K562 (cell line): ENCODE data around the gene ASPHD1. TPM values are rescaled to one million over a fixed set of nuclear protein-coding genes. Genes with fewer than 3 reads are reported as not detected.

Experiments used
- ARNT ChIP-seq, 2 experiments: fragments of 450-650 bp; IDR thresholded peaks; 2 replicates each; pipeline ENCODE4 v1.6.1; 2016; ENCODE audit warnings: mild to moderate bottlenecking in 1 of 2
- CEBPG ChIP-seq, 3 experiments: fragments of 200-800 bp in 1 of 3; sonication (Bioruptor generic) in 1 of 3; sonication (generic) in 1 of 3; formaldehyde crosslinking in 1 of 3; IDR thresholded peaks in 2 of 3; conservative IDR thresholded peaks in 1 of 3; 2 replicates each; pipeline versions ENCODE4 v1.6.1 to v1.8.0; 2016 to 2022; ENCODE audit warnings: missing compliant biosample characterization in 2 of 3, missing genetic modification characterization in 2 of 3, mild to moderate bottlenecking in 1 of 3, missing genetic modification reagents in 1 of 3
- GABPA ChIP-seq: fragments of 200-800 bp; sonication (Bioruptor generic); conservative IDR thresholded peaks from 2 replicates; pipeline ENCODE4 v1.6.1; 2016; ENCODE audit warnings: low read depth, missing genetic modification characterization, missing compliant biosample characterization
- HMG20B ChIP-seq: fragments of 250-450 bp; sonication (Bioruptor Pico); IDR thresholded peaks from 2 replicates; pipeline ENCODE4 v1.5.0; 2021; ENCODE audit warnings: mild to moderate bottlenecking
- MAFK ChIP-seq: IDR thresholded peaks from 2 replicates; pipeline ENCODE4 v1.6.1; 2011; ENCODE audit warnings: low read length, improper control_type of control experiment
- MCM5 ChIP-seq: fragments of 450-650 bp; IDR thresholded peaks from 2 replicates; pipeline ENCODE4 v1.6.1; 2016; ENCODE audit warnings: low read depth
- NFYB ChIP-seq: IDR thresholded peaks from 2 replicates; pipeline ENCODE4 v1.6.1; 2011; ENCODE audit warnings: mild to moderate bottlenecking, moderate library complexity; ENCODE audit not compliant: insufficient read length; ENCODE audit errors: extremely low read depth
- SPI1 ChIP-seq: IDR thresholded peaks from 2 replicates; pipeline ENCODE4 v1.6.1; 2011; ENCODE audit warnings: low read depth, low read length, control low read depth, borderline replicate concordance
- THRAP3 ChIP-seq: fragments of 450-650 bp; IDR thresholded peaks from 2 replicates; pipeline ENCODE4 v1.6.1; 2016; ENCODE audit warnings: mild to moderate bottlenecking, inconsistent platforms, borderline replicate concordance
- ZFX ChIP-seq: sonication (generic); formaldehyde crosslinking; IDR thresholded peaks from 2 replicates; pipeline ENCODE4 v1.8.0; 2022; ENCODE audit warnings: mild to moderate bottlenecking, missing genetic modification reagents, moderate library complexity
- polyA plus RNA-seq, 8 experiments: library from polyadenylated mRNA; depleted of rRNA in 4 of 8; stranded (reverse) in 5 of 8; unstranded in 3 of 8; fragments of >200 nt; fragmentation: Nextera tagmentation in 2 of 8; fragmentation: Illumina TruSeq in 1 of 8; extraction: Ambion mirVana in 2 of 8; extraction: Trizol in 1 of 8; gene quantifications; 2 replicates each; pipeline versions ENCODE4 v1.2.1 to v1.2.3, GENCODE V29; 2011 to 2014; ENCODE audit warnings: inconsistent platforms in 1 of 8, missing spikeins in 1 of 8
- total RNA-seq, 7 experiments: library from RNA; depleted of rRNA in 6 of 7; stranded (reverse); fragments of >200 nt in 6 of 7; fragmentation: Illumina TruSeq in 2 of 7; extraction: Trizol in 2 of 7; gene quantifications; 2 replicates each; pipeline versions ENCODE4 v1.2.1 to v1.2.3, GENCODE V29; 2011 to 2021; ENCODE audit warnings: low replicate concordance in 1 of 7
- TF ChIP-seq, protein P1 (sequence below): IDR thresholded peaks from 3 replicates; pipeline ENCODE4 v1.6.1; 2011; ENCODE audit warnings: borderline replicate concordance, mild to moderate bottlenecking, moderate library complexity; ENCODE audit not compliant: insufficient read length; ENCODE audit errors: extremely low read depth
- TF ChIP-seq, protein P2 (sequence below): fragments of 250-450 bp; sonication (Bioruptor Pico); IDR thresholded peaks from 2 replicates; pipeline ENCODE4 v1.5.0; 2021
- TF ChIP-seq, protein P3 (sequence below): fragments of 450-650 bp; IDR thresholded peaks from 2 replicates; pipeline ENCODE4 v1.6.1; 2017; ENCODE audit warnings: antibody characterized with exemption
- TF ChIP-seq, protein P4 (sequence below): fragments of 250-450 bp; sonication (Bioruptor Pico); IDR thresholded peaks from 2 replicates; pipeline ENCODE4 v1.4.0; 2020

ASPHD1 gene
- total and polyA plus RNA-seq, 9 of the 15 experiments (the other 6 are each of a cell fraction or from before 2014, with no cell fraction given) = 0.03 to 0.70 (median 0.24) TPM; not detected in 5

DNA sequence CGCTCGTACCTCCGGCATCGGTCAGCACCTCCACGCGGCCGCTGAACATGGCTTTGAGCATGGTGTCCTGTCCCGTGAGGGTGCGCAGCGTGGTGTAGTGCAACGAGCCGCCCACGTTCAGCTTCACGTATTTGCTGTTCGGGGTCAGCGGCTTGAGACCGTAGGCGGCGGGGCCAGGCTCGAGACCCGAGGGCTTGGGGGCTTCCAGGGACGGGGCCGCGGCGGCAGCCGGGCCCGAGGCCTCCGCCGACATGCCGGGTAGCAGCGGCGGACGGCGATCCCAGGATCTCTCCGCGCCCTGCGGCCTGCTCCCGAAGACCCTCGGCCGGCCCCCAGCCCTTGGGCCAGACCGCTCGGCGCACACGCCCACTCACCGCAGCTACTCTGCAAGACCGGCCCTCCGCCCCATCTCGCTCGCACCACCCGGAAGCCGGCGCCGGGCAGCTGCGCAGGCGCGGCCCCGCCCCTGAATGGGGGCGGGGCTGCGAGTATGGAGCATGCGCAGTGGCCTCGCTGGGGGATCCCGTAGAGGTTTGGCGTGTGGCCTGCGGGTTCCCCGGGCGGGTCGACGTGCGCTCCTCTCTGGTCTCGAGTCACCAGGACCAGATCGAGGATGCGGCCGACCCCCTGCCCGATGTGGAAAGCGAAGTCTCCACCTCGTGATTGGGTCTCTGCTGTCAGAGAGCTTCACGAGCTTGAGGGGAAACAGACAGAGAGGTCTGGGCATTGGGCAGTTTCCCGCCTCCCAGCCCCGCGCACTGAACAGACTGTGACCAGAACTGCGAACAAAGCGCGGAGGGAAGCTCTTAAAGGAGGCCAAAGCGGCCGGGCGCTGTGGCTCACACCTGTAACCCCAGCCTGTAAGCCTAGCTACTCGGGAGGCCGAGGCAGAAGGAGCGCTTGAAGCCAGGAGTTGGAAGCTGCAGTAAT, 25.8 kb downstream of the ASPHD1 start, which contains the start of gene KCTD13 (continued):
- TF ChIP-seq ZFX (CRISPR knock-in tag) = peak; percentile 90
- no peak for TF ChIP-seq MCM5
- TF ChIP-seq ARNT (IDR thresholded peaks at IDR 0.05) = no peak
- no peak for TF ChIP-seq HMG20B (CRISPR knock-in tag)
- TF ChIP-seq, protein P1, sequence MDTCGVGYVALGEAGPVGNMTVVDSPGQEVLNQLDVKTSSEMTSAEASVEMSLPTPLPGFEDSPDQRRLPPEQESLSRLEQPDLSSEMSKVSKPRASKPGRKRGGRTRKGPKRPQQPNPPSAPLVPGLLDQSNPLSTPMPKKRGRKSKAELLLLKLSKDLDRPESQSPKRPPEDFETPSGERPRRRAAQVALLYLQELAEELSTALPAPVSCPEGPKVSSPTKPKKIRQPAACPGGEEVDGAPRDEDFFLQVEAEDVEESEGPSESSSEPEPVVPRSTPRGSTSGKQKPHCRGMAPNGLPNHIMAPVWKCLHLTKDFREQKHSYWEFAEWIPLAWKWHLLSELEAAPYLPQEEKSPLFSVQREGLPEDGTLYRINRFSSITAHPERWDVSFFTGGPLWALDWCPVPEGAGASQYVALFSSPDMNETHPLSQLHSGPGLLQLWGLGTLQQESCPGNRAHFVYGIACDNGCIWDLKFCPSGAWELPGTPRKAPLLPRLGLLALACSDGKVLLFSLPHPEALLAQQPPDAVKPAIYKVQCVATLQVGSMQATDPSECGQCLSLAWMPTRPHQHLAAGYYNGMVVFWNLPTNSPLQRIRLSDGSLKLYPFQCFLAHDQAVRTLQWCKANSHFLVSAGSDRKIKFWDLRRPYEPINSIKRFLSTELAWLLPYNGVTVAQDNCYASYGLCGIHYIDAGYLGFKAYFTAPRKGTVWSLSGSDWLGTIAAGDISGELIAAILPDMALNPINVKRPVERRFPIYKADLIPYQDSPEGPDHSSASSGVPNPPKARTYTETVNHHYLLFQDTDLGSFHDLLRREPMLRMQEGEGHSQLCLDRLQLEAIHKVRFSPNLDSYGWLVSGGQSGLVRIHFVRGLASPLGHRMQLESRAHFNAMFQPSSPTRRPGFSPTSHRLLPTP = no peak
- TF ChIP-seq SPI1 = no peak
- TF ChIP-seq GABPA (tag) = peak; percentile 63
- TF ChIP-seq, protein P2, sequence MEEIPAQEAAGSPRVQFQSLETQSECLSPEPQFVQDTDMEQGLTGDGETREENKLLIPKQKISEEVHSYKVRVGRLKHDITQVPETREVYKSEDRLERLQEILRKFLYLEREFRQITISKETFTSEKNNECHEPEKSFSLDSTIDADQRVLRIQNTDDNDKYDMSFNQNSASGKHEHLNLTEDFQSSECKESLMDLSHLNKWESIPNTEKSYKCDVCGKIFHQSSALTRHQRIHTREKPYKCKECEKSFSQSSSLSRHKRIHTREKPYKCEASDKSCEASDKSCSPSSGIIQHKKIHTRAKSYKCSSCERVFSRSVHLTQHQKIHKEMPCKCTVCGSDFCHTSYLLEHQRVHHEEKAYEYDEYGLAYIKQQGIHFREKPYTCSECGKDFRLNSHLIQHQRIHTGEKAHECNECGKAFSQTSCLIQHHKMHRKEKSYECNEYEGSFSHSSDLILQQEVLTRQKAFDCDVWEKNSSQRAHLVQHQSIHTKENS (CRISPR knock-in tag) = no peak
- TF ChIP-seq, protein P3, sequence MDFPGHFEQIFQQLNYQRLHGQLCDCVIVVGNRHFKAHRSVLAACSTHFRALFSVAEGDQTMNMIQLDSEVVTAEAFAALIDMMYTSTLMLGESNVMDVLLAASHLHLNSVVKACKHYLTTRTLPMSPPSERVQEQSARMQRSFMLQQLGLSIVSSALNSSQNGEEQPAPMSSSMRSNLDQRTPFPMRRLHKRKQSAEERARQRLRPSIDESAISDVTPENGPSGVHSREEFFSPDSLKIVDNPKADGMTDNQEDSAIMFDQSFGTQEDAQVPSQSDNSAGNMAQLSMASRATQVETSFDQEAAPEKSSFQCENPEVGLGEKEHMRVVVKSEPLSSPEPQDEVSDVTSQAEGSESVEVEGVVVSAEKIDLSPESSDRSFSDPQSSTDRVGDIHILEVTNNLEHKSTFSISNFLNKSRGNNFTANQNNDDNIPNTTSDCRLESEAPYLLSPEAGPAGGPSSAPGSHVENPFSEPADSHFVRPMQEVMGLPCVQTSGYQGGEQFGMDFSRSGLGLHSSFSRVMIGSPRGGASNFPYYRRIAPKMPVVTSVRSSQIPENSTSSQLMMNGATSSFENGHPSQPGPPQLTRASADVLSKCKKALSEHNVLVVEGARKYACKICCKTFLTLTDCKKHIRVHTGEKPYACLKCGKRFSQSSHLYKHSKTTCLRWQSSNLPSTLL = no peak
- TF ChIP-seq NFYB = no peak
- TF ChIP-seq THRAP3 = no peak
- TF ChIP-seq MAFK = no peak
- TF ChIP-seq, protein P4, sequence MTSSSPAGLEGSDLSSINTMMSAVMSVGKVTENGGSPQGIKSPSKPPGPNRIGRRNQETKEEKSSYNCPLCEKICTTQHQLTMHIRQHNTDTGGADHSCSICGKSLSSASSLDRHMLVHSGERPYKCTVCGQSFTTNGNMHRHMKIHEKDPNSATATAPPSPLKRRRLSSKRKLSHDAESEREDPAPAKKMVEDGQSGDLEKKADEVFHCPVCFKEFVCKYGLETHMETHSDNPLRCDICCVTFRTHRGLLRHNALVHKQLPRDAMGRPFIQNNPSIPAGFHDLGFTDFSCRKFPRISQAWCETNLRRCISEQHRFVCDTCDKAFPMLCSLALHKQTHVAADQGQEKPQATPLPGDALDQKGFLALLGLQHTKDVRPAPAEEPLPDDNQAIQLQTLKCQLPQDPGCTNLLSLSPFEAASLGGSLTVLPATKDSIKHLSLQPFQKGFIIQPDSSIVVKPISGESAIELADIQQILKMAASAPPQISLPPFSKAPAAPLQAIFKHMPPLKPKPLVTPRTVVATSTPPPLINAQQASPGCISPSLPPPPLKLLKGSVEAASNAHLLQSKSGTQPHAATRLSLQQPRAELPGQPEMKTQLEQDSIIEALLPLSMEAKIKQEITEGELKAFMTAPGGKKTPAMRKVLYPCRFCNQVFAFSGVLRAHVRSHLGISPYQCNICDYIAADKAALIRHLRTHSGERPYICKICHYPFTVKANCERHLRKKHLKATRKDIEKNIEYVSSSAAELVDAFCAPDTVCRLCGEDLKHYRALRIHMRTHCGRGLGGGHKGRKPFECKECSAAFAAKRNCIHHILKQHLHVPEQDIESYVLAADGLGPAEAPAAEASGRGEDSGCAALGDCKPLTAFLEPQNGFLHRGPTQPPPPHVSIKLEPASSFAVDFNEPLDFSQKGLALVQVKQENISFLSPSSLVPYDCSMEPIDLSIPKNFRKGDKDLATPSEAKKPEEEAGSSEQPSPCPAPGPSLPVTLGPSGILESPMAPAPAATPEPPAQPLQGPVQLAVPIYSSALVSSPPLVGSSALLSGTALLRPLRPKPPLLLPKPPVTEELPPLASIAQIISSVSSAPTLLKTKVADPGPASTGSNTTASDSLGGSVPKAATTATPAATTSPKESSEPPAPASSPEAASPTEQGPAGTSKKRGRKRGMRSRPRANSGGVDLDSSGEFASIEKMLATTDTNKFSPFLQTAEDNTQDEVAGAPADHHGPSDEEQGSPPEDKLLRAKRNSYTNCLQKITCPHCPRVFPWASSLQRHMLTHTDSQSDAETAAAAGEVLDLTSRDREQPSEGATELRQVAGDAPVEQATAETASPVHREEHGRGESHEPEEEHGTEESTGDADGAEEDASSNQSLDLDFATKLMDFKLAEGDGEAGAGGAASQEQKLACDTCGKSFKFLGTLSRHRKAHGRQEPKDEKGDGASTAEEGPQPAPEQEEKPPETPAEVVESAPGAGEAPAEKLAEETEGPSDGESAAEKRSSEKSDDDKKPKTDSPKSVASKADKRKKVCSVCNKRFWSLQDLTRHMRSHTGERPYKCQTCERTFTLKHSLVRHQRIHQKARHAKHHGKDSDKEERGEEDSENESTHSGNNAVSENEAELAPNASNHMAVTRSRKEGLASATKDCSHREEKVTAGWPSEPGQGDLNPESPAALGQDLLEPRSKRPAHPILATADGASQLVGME (CRISPR knock-in tag) = no peak
- TF ChIP-seq CEBPG (CRISPR knock-in tag; IDR thresholded peaks at IDR 0.05) = peak; percentile 17; the same call in 1 of the 2 replicates
- TF ChIP-seq CEBPG (tag; conservative IDR thresholded peaks at IDR 0.05 in 1 of 2, IDR thresholded peaks at IDR 0.05 in 1 of 2) = no peak
